ENCODE results near the gene ITGB7. TPM values are rescaled to one million over a fixed set of nuclear protein-coding genes. Genes with fewer than 3 reads are reported as not detected.

Gene ITGB7
- total and polyA plus RNA-seq, 9 of the 15 experiments (the other 6 are each of a cell fraction or from before 2014, with no cell fraction given), result 0.06 to 2.0 (median 0.67) TPM

- H3K9ac ChIP-seq (ENCODE audit: insufficient read depth in 1 of 2, low read depth in 2 of 2, low read length in 2 of 2), result peak overlapping the region; percentile 82 to 100
- FAIRE-seq, result peak; percentile 51
- H2AFZ ChIP-seq (ENCODE audit: low read depth, low read length), result peak overlapping the region; percentile 87
- H3K4me1 ChIP-seq (replicated peaks in 1 of 2; ENCODE audit: control insufficient read depth in 2 of 2, insufficient read depth in 2 of 2, low read length in 2 of 2), result peaks cover 19 to 26% of the 10 kb centered on the region in 2 experiments; a peak in 4 of 5 replicates
- DNase-seq (ENCODE audit: extremely low read depth in 1 of 4, low spot score in 3 of 4), result peak in 2 of 4 experiments; percentile 42 to 43
- no peaks in the 10 kb centered on the region for H3K27me3 ChIP-seq (ENCODE audit: control insufficient read depth in 2 of 2, insufficient read depth in 2 of 2, low read length in 2 of 2)
- TSS peak; percentile 84 for BruUV-seq (replicated peaks)
- peak overlapping the region; percentile 92 for H3K4me2 ChIP-seq (ENCODE audit: insufficient read depth, low read length)
- H3K9me1 ChIP-seq (ENCODE audit: control insufficient read depth, insufficient read depth, low read length), result no peaks in the 10 kb centered on the region
- ChIA-PET POLR2A (interaction anchor here (0.9 to 2.3 kb wide), 6 partner anchors 8 to 41 kb away, joined by 3 to 8 read pairs (median 6); no protein-coding TSS in a partner anchor), CTCF (ENCODE audit: low intra/inter-chr PET ratio) (interaction anchor here (0.7 kb wide), 1 partner anchor 14 kb away, joined by 4 read pairs; no protein-coding TSS in a partner anchor)
- no peaks in the 10 kb centered on the region for H4K20me1 ChIP-seq (replicated peaks; ENCODE audit: control insufficient read depth, insufficient read depth, low read length)
- H3K36me3 ChIP-seq (ENCODE audit: control insufficient read depth, insufficient read depth, low read length), result peaks cover 31% of the 10 kb centered on the region
- ATAC-seq, result peak; percentile 56
- intact Hi-C loops (cut with micrococcal nuclease), result loop anchor here (2.0 kb wide), 1 partner anchor 41 kb away; no protein-coding TSS in a partner anchor
- peak overlapping the region; percentile 86 for H3K27ac ChIP-seq (ENCODE audit: extremely low read depth, low read depth, low read length)
- WGBS (ENCODE audit: insufficient coverage, low coverage, missing lambda C conversion rate), result 4% methylated on average over 12 of the region's 12 CpGs
- H3K79me2 ChIP-seq (ENCODE audit: control insufficient read depth, insufficient read depth, low read length), result peaks cover 34% of the 10 kb centered on the region
- H3K9me3 ChIP-seq (replicated peaks; ENCODE audit: control insufficient read depth, insufficient read depth, low read depth, low read length), result peaks cover 5% of the 10 kb centered on the region
- in situ Hi-C loops (cut with MboI), result loop anchor here (10.0 kb wide), 1 partner anchor 755 kb away; no protein-coding TSS in a partner anchor
- H3K4me3 ChIP-seq, result peak overlapping the region; percentile 75
- TF ChIP-seq GABPB1 (CRISPR knock-in tag; IDR thresholded peaks at IDR 0.05), result no peak
- no peak for TF ChIP-seq GTF2F1 (IDR thresholded peaks at IDR 0.05; ENCODE audit: low read depth, low read length)
- TF ChIP-seq HCFC1 (IDR thresholded peaks at IDR 0.05; ENCODE audit: low read depth, low read length), result no peak
- TF ChIP-seq ZNF175 (CRISPR knock-in tag; IDR thresholded peaks at IDR 0.05; ENCODE audit: low read depth), result 0 out of 2 replicates have a peak, but pooled peaks have one; percentile 40
- no peak for TF ChIP-seq TCF3 (CRISPR knock-in tag; IDR thresholded peaks at IDR 0.05)
- TF ChIP-seq NELFE (IDR thresholded peaks at IDR 0.05; ENCODE audit: insufficient read depth, insufficient read length), result no peak
- peak in 1 of 2 experiments; percentile 53; a peak in 1 of 4 replicates for TF ChIP-seq SRF (CRISPR knock-in tag; IDR thresholded peaks at IDR 0.05)
- TF ChIP-seq ELF4 (CRISPR knock-in tag; IDR thresholded peaks at IDR 0.05), result no peak
- no peak for TF ChIP-seq HNRNPL (IDR thresholded peaks at IDR 0.05; ENCODE audit: low read depth, low read length)
- no peak for TF ChIP-seq MXI1 (IDR thresholded peaks at IDR 0.05; ENCODE audit: low read depth, low read length)
- no peak for TF ChIP-seq CBX1 (IDR thresholded peaks at IDR 0.05; ENCODE audit: low read depth)
- no peak for TF ChIP-seq ZNF445 (CRISPR knock-in tag; IDR thresholded peaks at IDR 0.05; ENCODE audit: low read depth)
- TF ChIP-seq ZSCAN32 (CRISPR knock-in tag; IDR thresholded peaks at IDR 0.05), result no peak
- TF ChIP-seq CC2D1A (IDR thresholded peaks at IDR 0.05), result peak; percentile 46; the same call in 1 of the 2 replicates
- 0 out of 2 replicates have a peak, but pooled peaks have one; percentile 3 for TF ChIP-seq TRIM28 (IDR thresholded peaks at IDR 0.05)
- TF ChIP-seq TSHZ1 (CRISPR knock-in tag; IDR thresholded peaks at IDR 0.05), result no peak
- no peak for TF ChIP-seq FOXA1 (IDR thresholded peaks at IDR 0.05; ENCODE audit: borderline replicate concordance)
- no peak for TF ChIP-seq ILF3 (IDR thresholded peaks at IDR 0.05; ENCODE audit: borderline replicate concordance)
- TF ChIP-seq PPARD (CRISPR knock-in tag; IDR thresholded peaks at IDR 0.05), result no peak
- TF ChIP-seq SMAD2 (IDR thresholded peaks at IDR 0.05; ENCODE audit: low read depth, low read length), result no peak
- TF ChIP-seq HDAC6 (IDR thresholded peaks at IDR 0.05; ENCODE audit: low read depth, low read length), result no peak
- TF ChIP-seq CCAR2 (IDR thresholded peaks at IDR 0.05; ENCODE audit: low read depth, low read length), result no peak
These were observed 27.3 kb downstream of the ITGB7 start for GRCh38 chr12:53179687-53180219.
